ENCODE data around the gene CNTNAP4. TPM values are rescaled to one million over a fixed set of nuclear protein-coding genes. Genes with fewer than 3 reads are reported as not detected.

CNTNAP4 gene
- total and polyA plus RNA-seq, 2 of the 4 experiments (the other 2 are of a cell fraction): not detected

DNA sequence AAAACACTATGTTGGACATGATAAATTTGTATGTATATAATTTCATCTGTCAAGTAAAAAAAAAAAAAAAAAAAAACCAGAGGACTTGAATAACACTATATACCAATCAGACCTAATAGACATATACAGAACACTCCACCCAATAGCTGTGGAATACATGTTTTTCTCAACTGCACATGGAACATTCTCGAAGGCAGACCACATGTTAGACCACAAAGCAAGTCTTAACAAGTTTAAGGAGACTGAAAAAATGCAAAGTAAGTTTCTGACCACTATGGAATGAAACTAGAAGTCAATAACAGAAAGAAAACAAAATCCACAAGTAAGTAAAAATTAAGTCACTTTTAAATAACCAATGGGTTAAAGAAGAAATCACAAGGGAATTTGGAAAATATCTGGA lies 8.4 kb upstream of the CNTNAP4 start:
- WGBS, 2 experiments (ENCODE audit: extremely low coverage in 2 of 2, insufficient read length in 1 of 2): no CpG with 5 or more reads among the region's 1 CpG
- H4K20me1 ChIP-seq (ENCODE audit: insufficient read depth, low read length): no peaks in the 10 kb centered on the region
- POLR2A ChIA-PET (ENCODE audit: unreplicated experiment): no interaction called here

More for the DNA sequence above, 8.4 kb upstream of the CNTNAP4 start:
- H3K4me3 ChIP-seq (ENCODE audit: insufficient read depth, low read depth, low read length): no peak overlapping the region
- H3K4me1 ChIP-seq (ENCODE audit: control insufficient read depth, insufficient read depth, low read length): no peaks in the 10 kb centered on the region
- no peak for DNase-seq
- H3K23ac ChIP-seq (ENCODE audit: low read depth, low read length): no peak overlapping the region
- TF ChIP-seq ELK1 (IDR thresholded peaks at IDR 0.05; ENCODE audit: borderline replicate concordance, low read depth, low read length): no peak
- TF ChIP-seq CHD1 (IDR thresholded peaks at IDR 0.05; ENCODE audit: low read depth, low read length): no peak
- no peak for TF ChIP-seq MXI1 (IDR thresholded peaks at IDR 0.05; ENCODE audit: borderline replicate concordance, low read depth, low read length)
- no peak for TF ChIP-seq SMC3 (IDR thresholded peaks at IDR 0.05; ENCODE audit: low read depth, low read length)
- TF ChIP-seq BHLHE40 (IDR thresholded peaks at IDR 0.05; ENCODE audit: low read depth, low read length): no peak
- no peak for TF ChIP-seq NFE2L2 (IDR thresholded peaks at IDR 0.05; ENCODE audit: low read depth, low read length)
- no peak for TF ChIP-seq MAZ (IDR thresholded peaks at IDR 0.05; ENCODE audit: borderline replicate concordance, low read depth, low read length)
- TF ChIP-seq POLR2A (IDR thresholded peaks at IDR 0.05; ENCODE audit: low read depth, low read length): no peak
- H2AFZ ChIP-seq (replicated peaks; ENCODE audit: low read length, poor library complexity): no peak overlapping the region
- H3K9ac ChIP-seq (ENCODE audit: low read depth, low read length): no peak overlapping the region
- no peak overlapping the region for H3K4me2 ChIP-seq (ENCODE audit: low read depth, low read length)
- H3K27ac ChIP-seq (ENCODE audit: insufficient read depth, low read length): no peak overlapping the region
- H2BK5ac ChIP-seq (ENCODE audit: low read depth, low read length, poor library complexity, severe bottlenecking): no peak overlapping the region
- H4K8ac ChIP-seq (ENCODE audit: low read depth in 2 of 2, low read length in 2 of 2): no peak overlapping the region
- no peaks in the 10 kb centered on the region for H3K79me1 ChIP-seq (ENCODE audit: low read depth in 1 of 2, low read length in 2 of 2)
- H3K4ac ChIP-seq (ENCODE audit: low read depth, low read length): no peak overlapping the region
- no peak for ATAC-seq (ENCODE audit: low read depth)
- H2BK15ac ChIP-seq (ENCODE audit: low read depth, low read length): no peak overlapping the region
- H4K91ac ChIP-seq (ENCODE audit: insufficient read depth, low read depth, low read length): no peak overlapping the region
- H3K18ac ChIP-seq (ENCODE audit: low read depth, low read length): no peak overlapping the region
- no peak overlapping the region for H2AK9ac ChIP-seq (replicated peaks; ENCODE audit: low read depth, low read length, poor library complexity)
- no peak overlapping the region for H2BK20ac ChIP-seq (ENCODE audit: low read depth, low read length)
- H2BK120ac ChIP-seq (ENCODE audit: low read depth, low read length): no peak overlapping the region
- H3K56ac ChIP-seq (ENCODE audit: extremely low read depth, insufficient read depth, low read length): no peak overlapping the region
- BruUV-seq (replicated peaks): no TSS peak
- dilution Hi-C loops (cut with HindIII; ENCODE audit: low sequenced_read_pairs, unreplicated experiment): no loop called here
- H3K9me3 ChIP-seq (ENCODE audit: control insufficient read depth, insufficient read depth, low read length): 0 out of 2 replicates have a peak, but pooled peaks cover 2% of the 10 kb centered on the region
- no peaks in the 10 kb centered on the region for H3K36me3 ChIP-seq (ENCODE audit: control insufficient read depth, insufficient read depth, low read length)
- in situ Hi-C loops (cut with MboI; ENCODE audit: low sequenced_read_pairs): no loop called here
- CTCF ChIA-PET: no interaction called here
- intact Hi-C loops (cut with micrococcal nuclease): no loop called here
- no peaks in the 10 kb centered on the region for H3K27me3 ChIP-seq (ENCODE audit: control insufficient read depth, insufficient read depth, low read length)
- H2AK5ac ChIP-seq (ENCODE audit: low read depth, low read length): no peak overlapping the region
- no peak overlapping the region for H4K5ac ChIP-seq (ENCODE audit: low read depth, low read length)
- no peaks in the 10 kb centered on the region for H3K9me1 ChIP-seq (ENCODE audit: insufficient read depth, low read length)
- no peak overlapping the region for H3K14ac ChIP-seq (replicated peaks; ENCODE audit: low read depth, low read length)
